Activated CD4-positive, alpha-beta T cell treated with anti-CD3 and anti-CD28 coated beads, Interleukin-2, amount 50 U/mL, for 24 hours (primary cell): ENCODE results near the gene JAKMIP1.
"Not testable (repeated sequence)": the region's sequence is repeated elsewhere in the genome, so short reads cannot be mapped to it uniquely, and the experiment has no call there.

Experiments used
- DNase-seq, 2 donors: peaks; one replicate each; pipeline ENCODE4 v3.0.0-alpha.2; 2020; ENCODE audit warnings: low read depth in 1 of 2, low spot score in 1 of 2

Gene JAKMIP1

GRCh38 chr4:6229671-6230501 lies 29.5 kb upstream of the JAKMIP1 start:
- no peak for DNase-seq

- no peak for DNase-seq
These were observed 28.7 kb upstream of the JAKMIP1 start for GRCh38 chr4:6229095-6229494.

- no peak for DNase-seq
These were observed 28.1 kb upstream of the JAKMIP1 start for GRCh38 chr4:6228158-6229067.

- no peak for DNase-seq
These were observed 27.2 kb upstream of the JAKMIP1 start for GRCh38 chr4:6227412-6228157.

GRCh38 chr4:6226506-6226905 lies 26.2 kb upstream of the JAKMIP1 start:
- no peak for DNase-seq

- no peak for DNase-seq
These were observed 25.1 kb upstream of the JAKMIP1 start for GRCh38 chr4:6225469-6225868.

GRCh38 chr4:6224735-6225134 lies 24.4 kb upstream of the JAKMIP1 start:
- DNase-seq, result no peak

GRCh38 chr4:6222761-6223292 lies 22.5 kb upstream of the JAKMIP1 start:
- no peak for DNase-seq

- DNase-seq, result no peak
These were observed 21.8 kb upstream of the JAKMIP1 start for GRCh38 chr4:6221851-6222760.

GRCh38 chr4:6221301-6221850 lies 21.0 kb upstream of the JAKMIP1 start:
- DNase-seq, result no peak

- no peak for DNase-seq
These were observed 17.5 kb upstream of the JAKMIP1 start for GRCh38 chr4:6217716-6218381.

- DNase-seq, result no peak
These were observed 16.2 kb upstream of the JAKMIP1 start for GRCh38 chr4:6216588-6216987.

GRCh38 chr4:6209921-6210320 lies 9.6 kb upstream of the JAKMIP1 start:
- no peak for DNase-seq

GRCh38 chr4:6209291-6209690 lies 8.9 kb upstream of the JAKMIP1 start:
- DNase-seq, result not testable (repeated sequence)

- DNase-seq, result no peak
These were observed 8.1 kb upstream of the JAKMIP1 start for GRCh38 chr4:6208416-6208815.

- DNase-seq, result no peak
These were observed 7.3 kb upstream of the JAKMIP1 start for GRCh38 chr4:6207602-6208001.

GRCh38 chr4:6206771-6207290 lies 6.5 kb upstream of the JAKMIP1 start:
- no peak for DNase-seq

GRCh38 chr4:6205973-6206372 lies 5.6 kb upstream of the JAKMIP1 start:
- no peak for DNase-seq

- no peak for DNase-seq
These were observed 5.2 kb upstream of the JAKMIP1 start for GRCh38 chr4:6205567-6205931.
